IPS-20b (cell line): ENCODE measurements around the gene RNU7-1.

Experiments used
- H3K27ac ChIP-seq: one replicate; pipeline ENCODE4 v1.5.1; 2013; ENCODE audit warnings: low read length
- H3K27me3 ChIP-seq: 2 replicates; pipeline ENCODE4 v1.6.1; 2013; ENCODE audit warnings: mild to moderate bottlenecking, low read length, inconsistent platforms; ENCODE audit not compliant: insufficient read depth
- H3K36me3 ChIP-seq: 2 replicates; pipeline ENCODE4 v1.6.1; 2013; ENCODE audit warnings: low read depth, mild to moderate bottlenecking, inconsistent platforms, low read length, moderate library complexity; ENCODE audit not compliant: insufficient read depth
- H3K4me1 ChIP-seq: 2 replicates; pipeline ENCODE4 v1.6.1; 2013; ENCODE audit warnings: mild to moderate bottlenecking, control low read depth, inconsistent platforms, low read length, moderate library complexity; ENCODE audit not compliant: insufficient read depth
- H3K4me3 ChIP-seq: 2 replicates; pipeline ENCODE4 v1.5.1; 2013; ENCODE audit warnings: mild to moderate bottlenecking, low read length, inconsistent platforms
- H3K9ac ChIP-seq: 2 replicates; pipeline ENCODE4 v1.6.1; 2013; ENCODE audit warnings: low read depth, mild to moderate bottlenecking, inconsistent platforms, low read length, moderate library complexity
- H3K9me3 ChIP-seq: 2 replicates; pipeline ENCODE4 v1.6.1; 2013; ENCODE audit warnings: mild to moderate bottlenecking, low read depth, low read length, inconsistent platforms; ENCODE audit not compliant: insufficient read depth

Gene RNU7-1

GRCh38 chr12:6921996-6922946 lies 21.3 kb upstream of the RNU7-1 start:
- no peak overlapping the region for H3K4me3 ChIP-seq
- H3K9me3 ChIP-seq, result no peaks in the 10 kb centered on the region
- no peak overlapping the region for H3K27ac ChIP-seq
- H3K27me3 ChIP-seq, result no peaks in the 10 kb centered on the region
- peaks cover 57% of the 10 kb centered on the region for H3K36me3 ChIP-seq
- H3K4me1 ChIP-seq, result peaks cover 21% of the 10 kb centered on the region; the same call in 1 of the 2 replicates
- no peak overlapping the region for H3K9ac ChIP-seq

GRCh38 chr12:6923003-6923732 lies 20.4 kb upstream of the RNU7-1 start:
- Histone ChIP-seq H3K9me3 (no peaks in the 10 kb centered on the region), H3K27ac (no peak overlapping the region), H3K9ac (no peak overlapping the region), H3K4me1 (peaks cover 21% of the 10 kb centered on the region; the same call in 1 of the 2 replicates), H3K36me3 (peaks cover 49% of the 10 kb centered on the region), H3K27me3 (no peaks in the 10 kb centered on the region), H3K4me3 (no peak overlapping the region)

GRCh38 chr12:6923851-6924250 lies 19.8 kb upstream of the RNU7-1 start:
- no peak overlapping the region for H3K27ac ChIP-seq
- peaks cover 21% of the 10 kb centered on the region; the same call in 1 of the 2 replicates for H3K4me1 ChIP-seq
- H3K36me3 ChIP-seq, result peaks cover 48% of the 10 kb centered on the region

GRCh38 chr12:6925239-6925539 lies 18.4 kb upstream of the RNU7-1 start:
- H3K36me3 ChIP-seq, result peaks cover 42% of the 10 kb centered on the region
- peaks cover 33% of the 10 kb centered on the region; the same call in 1 of the 2 replicates for H3K4me1 ChIP-seq
- peak overlapping the region; percentile 70; the same call in 1 of the 2 replicates for H3K9ac ChIP-seq
- no peaks in the 10 kb centered on the region for H3K9me3 ChIP-seq
- H3K4me3 ChIP-seq, result peak overlapping the region; percentile 74; the same call in 1 of the 2 replicates
- peak overlapping the region; percentile 64 for H3K27ac ChIP-seq
- H3K27me3 ChIP-seq, result no peaks in the 10 kb centered on the region

More at GRCh38 chr12:6923851-6924250, 19.8 kb upstream of the RNU7-1 start:
- Histone ChIP-seq H3K9ac (no peak overlapping the region), H3K27me3 (no peaks in the 10 kb centered on the region), H3K4me3 (no peak overlapping the region), H3K9me3 (no peaks in the 10 kb centered on the region)

GRCh38 chr12:6925540-6926279 lies 17.9 kb upstream of the RNU7-1 start:
- H3K4me3 ChIP-seq, result peak overlapping the region; percentile 74
- H3K4me1 ChIP-seq, result peaks cover 33% of the 10 kb centered on the region; the same call in 1 of the 2 replicates
- H3K27ac ChIP-seq, result peak overlapping the region; percentile 64
- no peaks in the 10 kb centered on the region for H3K27me3 ChIP-seq
- H3K9ac ChIP-seq, result peak overlapping the region; percentile 70; the same call in 1 of the 2 replicates
- no peaks in the 10 kb centered on the region for H3K9me3 ChIP-seq
- H3K36me3 ChIP-seq, result peaks cover 41% of the 10 kb centered on the region

- Histone ChIP-seq H3K27ac (peak within 1 kb of the TSS; percentile 64), H3K9me3 (no peaks in the 10 kb centered on the region), H3K4me1 (peaks cover 33% of the 10 kb centered on the region; the same call in 1 of the 2 replicates), H3K9ac (peak within 1 kb of the TSS; percentile 90), H3K4me3 (peak within 1 kb of the TSS; percentile 97), H3K27me3 (no peaks in the 10 kb centered on the region), H3K36me3 (peaks cover 29% of the 10 kb centered on the region)
Observed at GRCh38 chr12:6927379-6928021, 16.1 kb upstream of the RNU7-1 start, which contains the start of gene ATN1. TSS of gene ATN1 (plus strand) at chr12:6927959. CDS start at chr12:6934002, 6,043 bp downstream.

GRCh38 chr12:6928022-6928702 lies 15.5 kb upstream of the RNU7-1 start:
- peaks cover 33% of the 10 kb centered on the region; the same call in 1 of the 2 replicates for H3K4me1 ChIP-seq
- peak overlapping the region; percentile 53 for H3K27ac ChIP-seq

GRCh38 chr12:6928703-6929407 lies 14.8 kb upstream of the RNU7-1 start:
- Histone ChIP-seq H3K36me3 (peaks cover 29% of the 10 kb centered on the region), H3K27ac (peak overlapping the region; percentile 53), H3K9ac (peak overlapping the region; percentile 90), H3K27me3 (no peaks in the 10 kb centered on the region), H3K9me3 (no peaks in the 10 kb centered on the region), H3K4me1 (peaks cover 33% of the 10 kb centered on the region; the same call in 1 of the 2 replicates), H3K4me3 (peak overlapping the region; percentile 97)

More at GRCh38 chr12:6928022-6928702, 15.5 kb upstream of the RNU7-1 start:
- no peaks in the 10 kb centered on the region for H3K27me3 ChIP-seq
- peak overlapping the region; percentile 90 for H3K9ac ChIP-seq
- peak overlapping the region; percentile 97 for H3K4me3 ChIP-seq
- no peaks in the 10 kb centered on the region for H3K9me3 ChIP-seq
- H3K36me3 ChIP-seq, result peaks cover 29% of the 10 kb centered on the region; the same call in 1 of the 2 replicates

- no peak overlapping the region for H3K27ac ChIP-seq
- H3K9ac ChIP-seq, result peak overlapping the region; percentile 90; the same call in 1 of the 2 replicates
- H3K36me3 ChIP-seq, result peaks cover 35% of the 10 kb centered on the region
- H3K4me3 ChIP-seq, result peak overlapping the region; percentile 97
- peaks cover 29% of the 10 kb centered on the region; the same call in 1 of the 2 replicates for H3K4me1 ChIP-seq
- H3K27me3 ChIP-seq, result no peaks in the 10 kb centered on the region
- H3K9me3 ChIP-seq, result no peaks in the 10 kb centered on the region
Observed at GRCh38 chr12:6929466-6930452, 13.9 kb upstream of the RNU7-1 start.
